ENCODE results near the gene LRRC56.

- TF ChIP-seq HDAC6 (IDR thresholded peaks at IDR 0.05; ENCODE audit: low read depth, low read length), result no peak
- no peak for TF ChIP-seq POLR2AphosphoS2 (IDR thresholded peaks at IDR 0.05; ENCODE audit: low read depth, low read length)
- TF ChIP-seq, protein P1, sequence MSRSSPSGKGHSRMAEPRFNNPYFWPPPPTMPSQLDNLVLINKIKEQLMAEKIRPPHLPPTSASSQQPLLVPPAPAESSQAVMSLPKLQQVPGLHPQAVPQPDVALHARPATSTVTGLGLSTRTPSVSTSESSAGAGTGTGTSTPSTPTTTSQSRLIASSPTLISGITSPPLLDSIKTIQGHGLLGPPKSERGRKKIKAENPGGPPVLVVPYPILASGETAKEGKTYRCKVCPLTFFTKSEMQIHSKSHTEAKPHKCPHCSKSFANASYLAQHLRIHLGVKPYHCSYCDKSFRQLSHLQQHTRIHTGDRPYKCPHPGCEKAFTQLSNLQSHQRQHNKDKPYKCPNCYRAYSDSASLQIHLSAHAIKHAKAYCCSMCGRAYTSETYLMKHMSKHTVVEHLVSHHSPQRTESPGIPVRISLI (CRISPR knock-in tag; IDR thresholded peaks at IDR 0.05; ENCODE audit: borderline replicate concordance), result no peak
- TF ChIP-seq NR2F6 (IDR thresholded peaks at IDR 0.05), result no peak
- no peak for TF ChIP-seq NR2F6 (CRISPR knock-in tag; IDR thresholded peaks at IDR 0.05)
- no peak for TF ChIP-seq IRF2 (CRISPR knock-in tag; IDR thresholded peaks at IDR 0.05)
- TF ChIP-seq SIN3A (IDR thresholded peaks at IDR 0.05; ENCODE audit: borderline replicate concordance, low read depth, low read length), result no peak
- no peak for TF ChIP-seq TAF15 (IDR thresholded peaks at IDR 0.05; ENCODE audit: low read depth, low read length, poor library complexity, severe bottlenecking)
- TF ChIP-seq ELF1 (CRISPR knock-in tag; IDR thresholded peaks at IDR 0.05), result no peak
These were observed 6.1 kb upstream of the LRRC56 start for GRCh38 chr11:530960-531831.
